ENCODE data around the gene KIAA1958. TPM values are rescaled to one million over a fixed set of nuclear protein-coding genes. Genes with fewer than 3 reads are reported as not detected.

The KIAA1958 gene
- total and polyA plus RNA-seq, 2 of the 4 experiments (the other 2 are of a cell fraction) = 0.65 to 1.8 TPM

GRCh38 chr9:112446080-112446479 lies 40.5 kb upstream of the KIAA1958 start:
- Histone ChIP-seq H3K9ac (ENCODE audit: low read depth, low read length) (no peak overlapping the region), H4K91ac (ENCODE audit: insufficient read depth, low read depth, low read length) (no peak overlapping the region), H3K9me1 (ENCODE audit: insufficient read depth, low read length) (peaks cover 4% of the 10 kb centered on the region; the same call in 1 of the 2 replicates), H3K4me3 (ENCODE audit: insufficient read depth, low read depth, low read length) (no peak overlapping the region), H4K20me1 (ENCODE audit: insufficient read depth, low read length) (no peaks in the 10 kb centered on the region), H3K23ac (ENCODE audit: low read depth, low read length) (no peak overlapping the region), H3K14ac (replicated peaks; ENCODE audit: low read depth, low read length) (no peak overlapping the region), H4K8ac (ENCODE audit: low read depth in 2 of 2, low read length in 2 of 2) (no peak overlapping the region), H3K27ac (ENCODE audit: insufficient read depth, low read length) (no peak overlapping the region), H3K4me2 (ENCODE audit: low read depth, low read length) (no peak overlapping the region), H3K4ac (ENCODE audit: low read depth, low read length) (no peak overlapping the region), H3K9me3 (ENCODE audit: control insufficient read depth, insufficient read depth, low read length) (no peaks in the 10 kb centered on the region), H3K56ac (ENCODE audit: extremely low read depth, insufficient read depth, low read length) (no peak overlapping the region), H2BK120ac (ENCODE audit: low read depth, low read length) (no peak overlapping the region), H2AK9ac (replicated peaks; ENCODE audit: low read depth, low read length, poor library complexity) (no peak overlapping the region), H2BK5ac (ENCODE audit: low read depth, low read length, poor library complexity, severe bottlenecking) (no peak overlapping the region), H4K5ac (ENCODE audit: low read depth, low read length) (no peak overlapping the region), H3K4me1 (ENCODE audit: control insufficient read depth, insufficient read depth, low read length) (peaks cover 5% of the 10 kb centered on the region; the same call in 1 of the 2 replicates), H3K18ac (ENCODE audit: low read depth, low read length) (no peak overlapping the region), H3K79me1 (ENCODE audit: low read depth in 1 of 2, low read length in 2 of 2) (peaks cover 0 to 5% of the 10 kb centered on the region in 2 experiments; a peak in 1 of 4 replicates), H3K27me3 (ENCODE audit: control insufficient read depth, insufficient read depth, low read length) (no peaks in the 10 kb centered on the region), H2AK5ac (ENCODE audit: low read depth, low read length) (no peak overlapping the region), H2BK15ac (ENCODE audit: low read depth, low read length) (no peak overlapping the region), H2AFZ (replicated peaks; ENCODE audit: low read length, poor library complexity) (no peak overlapping the region), H3K36me3 (ENCODE audit: control insufficient read depth, insufficient read depth, low read length) (peaks cover 5% of the 10 kb centered on the region), H2BK20ac (ENCODE audit: low read depth, low read length) (no peak overlapping the region)
- intact Hi-C loops (cut with micrococcal nuclease) (no loop called here), in situ Hi-C loops (cut with MboI; ENCODE audit: low sequenced_read_pairs) (no loop called here), dilution Hi-C loops (cut with HindIII; ENCODE audit: low sequenced_read_pairs, unreplicated experiment) (no loop called here)
- WGBS, 2 experiments (ENCODE audit: extremely low coverage in 2 of 2, insufficient read length in 1 of 2) = no CpG with 5 or more reads among the region's 2 CpGs
- DNase-seq (no peak), ATAC-seq (ENCODE audit: low read depth) (no peak)
- CTCF ChIA-PET = interaction anchor here (0.7 kb wide), 1 partner anchor 229 kb away, joined by 3 read pairs; no protein-coding TSS in a partner anchor
- no TSS peak for BruUV-seq (replicated peaks)
- TF ChIP-seq RFX5 (IDR thresholded peaks at IDR 0.05; ENCODE audit: low read depth, low read length) (no peak), FOS (IDR thresholded peaks at IDR 0.05; ENCODE audit: low read depth, low read length) (no peak), MAFK (IDR thresholded peaks at IDR 0.05; ENCODE audit: low read depth, low read length) (no peak), BHLHE40 (IDR thresholded peaks at IDR 0.05; ENCODE audit: low read depth, low read length) (no peak), CTCF (conservative IDR thresholded peaks at IDR 0.05; ENCODE audit: low read depth, low read length) (no peak), MAZ (IDR thresholded peaks at IDR 0.05; ENCODE audit: borderline replicate concordance, low read depth, low read length) (no peak), SMC3 (IDR thresholded peaks at IDR 0.05; ENCODE audit: low read depth, low read length) (no peak), MXI1 (IDR thresholded peaks at IDR 0.05; ENCODE audit: borderline replicate concordance, low read depth, low read length) (no peak), POLR2A (IDR thresholded peaks at IDR 0.05; ENCODE audit: low read depth, low read length) (no peak), CEBPB (IDR thresholded peaks at IDR 0.05; ENCODE audit: low read depth, low read length) (no peak), CHD1 (IDR thresholded peaks at IDR 0.05; ENCODE audit: low read depth, low read length) (no peak), ELK1 (IDR thresholded peaks at IDR 0.05; ENCODE audit: borderline replicate concordance, low read depth, low read length) (no peak), RAD21 (IDR thresholded peaks at IDR 0.05; ENCODE audit: low read length) (no peak), NFE2L2 (IDR thresholded peaks at IDR 0.05; ENCODE audit: low read depth, low read length) (no peak), USF2 (IDR thresholded peaks at IDR 0.05; ENCODE audit: low read depth, low read length) (no peak), RCOR1 (IDR thresholded peaks at IDR 0.05; ENCODE audit: insufficient replicate concordance, low read length) (no peak)
- POLR2A ChIA-PET (ENCODE audit: unreplicated experiment) = no interaction called here
